ENCODE results near the gene LSM3.
A peak's percentile ranks its signal among the peaks of the same experiment; 100 is the strongest.

LSM3 gene

DNA sequence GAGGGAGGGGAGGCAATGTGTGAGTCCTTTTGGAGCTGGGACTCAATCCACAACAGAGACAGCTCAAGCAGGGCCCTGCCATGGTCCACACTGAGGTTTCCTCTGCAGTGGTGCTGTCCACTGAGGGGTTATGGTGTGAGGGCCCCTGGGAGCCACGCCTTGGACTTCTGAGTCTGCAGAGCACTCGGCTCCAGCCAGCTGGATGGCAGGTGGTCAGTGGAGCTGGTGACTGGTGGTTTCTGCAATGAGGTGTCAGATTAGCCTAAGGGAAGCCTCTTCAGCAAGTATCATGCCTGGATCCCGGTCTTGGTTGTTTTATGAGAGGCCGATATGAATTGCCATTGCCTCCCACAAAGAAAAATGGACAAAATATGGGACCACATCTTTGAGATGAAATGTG lies 21.7 kb downstream of the LSM3 start:
- no peaks in the 10 kb centered on the region for H3K27me3 ChIP-seq (ENCODE audit: control insufficient read depth in 1 of 2, insufficient read depth in 1 of 2, low read length in 2 of 2)
- no peak overlapping the region for H4K91ac ChIP-seq (ENCODE audit: low read length)
- no peak overlapping the region for H3K4me3 ChIP-seq (ENCODE audit: insufficient read depth in 1 of 2, low read depth in 1 of 2, low read length in 2 of 2)
- no peak overlapping the region for H3K4me2 ChIP-seq (ENCODE audit: low read length, poor library complexity, severe bottlenecking)
- H3K4me1 ChIP-seq (ENCODE audit: control insufficient read depth, insufficient read depth, low read depth, low read length), result peaks cover 42% of the 10 kb centered on the region
- no peak overlapping the region for H2BK5ac ChIP-seq (ENCODE audit: low read depth, low read length, poor library complexity, severe bottlenecking)
- no peak overlapping the region for H4K8ac ChIP-seq (ENCODE audit: low read length)
- H3K9ac ChIP-seq (ENCODE audit: low read length), result no peak overlapping the region
- peak; percentile 26 for DNase-seq
- peak overlapping the region; percentile 7 for H2AK5ac ChIP-seq (ENCODE audit: low read length, severe bottlenecking)
- H2BK15ac ChIP-seq (ENCODE audit: low read depth, poor library complexity, severe bottlenecking), result no peak overlapping the region
- 78% methylated on average over 4 of the region's 4 CpGs for WGBS
- H3K18ac ChIP-seq (ENCODE audit: low read depth in 1 of 2, low read length in 2 of 2), result no peak overlapping the region
- H3K36me3 ChIP-seq (ENCODE audit: control insufficient read depth in 1 of 2, insufficient read depth in 2 of 2, low read depth in 1 of 2, low read length in 2 of 2), result peaks cover 6 to 9% of the 10 kb centered on the region in 2 experiments
- H3K79me1 ChIP-seq (replicated peaks; ENCODE audit: low read length, poor library complexity, severe bottlenecking), result peaks cover 16% of the 10 kb centered on the region
- H2BK120ac ChIP-seq (ENCODE audit: low read depth, low read length), result no peak overlapping the region
- no peaks in the 10 kb centered on the region for H3K9me3 ChIP-seq (ENCODE audit: control insufficient read depth, low read length)
- no peak overlapping the region for H2AFZ ChIP-seq (ENCODE audit: low read depth, low read length)
- H3K14ac ChIP-seq (ENCODE audit: low read length in 2 of 2), result peak overlapping the region in 1 of 2 experiments; percentile 18
- no peak overlapping the region for H2BK12ac ChIP-seq (ENCODE audit: low read length in 2 of 2)
- H3K4ac ChIP-seq (ENCODE audit: low read depth in 1 of 2, low read length in 2 of 2), result no peak overlapping the region
- no peak overlapping the region for H3K23ac ChIP-seq (ENCODE audit: low read length in 2 of 2)
- H3K27ac ChIP-seq (ENCODE audit: low read length, poor library complexity, severe bottlenecking), result peak overlapping the region; percentile 26

DNA sequence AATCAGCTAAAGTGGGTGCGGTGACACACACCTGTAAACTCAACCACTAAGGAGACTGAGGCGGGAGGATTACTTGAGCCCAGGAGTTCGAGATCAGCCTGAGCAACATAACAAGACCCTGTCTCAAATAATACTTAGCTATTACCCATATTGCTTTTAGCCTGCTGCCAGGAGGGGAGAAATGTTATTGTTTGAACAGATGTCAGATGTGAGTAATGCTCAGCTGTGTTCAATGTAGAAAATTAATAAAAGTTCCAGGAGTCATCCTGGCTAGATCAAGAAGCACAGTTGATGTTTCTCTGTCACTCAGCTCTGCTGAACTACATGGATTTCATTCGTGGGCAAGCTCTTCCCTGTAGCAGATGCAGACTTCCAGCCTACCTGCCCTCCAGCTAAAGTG lies 22.2 kb downstream of the LSM3 start:
- H4K8ac ChIP-seq (ENCODE audit: low read length), result no peak overlapping the region
- no peak overlapping the region for H2BK15ac ChIP-seq (ENCODE audit: low read depth, poor library complexity, severe bottlenecking)
- no peak overlapping the region for H3K4ac ChIP-seq (ENCODE audit: low read depth in 1 of 2, low read length in 2 of 2)
- peaks cover 39% of the 10 kb centered on the region for H3K4me1 ChIP-seq (ENCODE audit: control insufficient read depth, insufficient read depth, low read depth, low read length)
- no peaks in the 10 kb centered on the region for H3K27me3 ChIP-seq (ENCODE audit: control insufficient read depth in 1 of 2, insufficient read depth in 1 of 2, low read length in 2 of 2)
- H3K9ac ChIP-seq (ENCODE audit: low read length), result no peak overlapping the region
- no peak overlapping the region for H3K4me3 ChIP-seq (ENCODE audit: insufficient read depth in 1 of 2, low read depth in 1 of 2, low read length in 2 of 2)
- peaks cover 14% of the 10 kb centered on the region for H3K79me1 ChIP-seq (replicated peaks; ENCODE audit: low read length, poor library complexity, severe bottlenecking)
- H3K18ac ChIP-seq (ENCODE audit: low read depth in 1 of 2, low read length in 2 of 2), result no peak overlapping the region
- H2AFZ ChIP-seq (ENCODE audit: low read depth, low read length), result no peak overlapping the region
- H3K4me2 ChIP-seq (ENCODE audit: low read length, poor library complexity, severe bottlenecking), result no peak overlapping the region
- H3K27ac ChIP-seq (ENCODE audit: low read length, poor library complexity, severe bottlenecking), result peak overlapping the region; percentile 87
- peak overlapping the region in 1 of 2 experiments; percentile 40 for H2BK12ac ChIP-seq (ENCODE audit: low read length in 2 of 2)
- H3K36me3 ChIP-seq (ENCODE audit: control insufficient read depth in 1 of 2, insufficient read depth in 2 of 2, low read depth in 1 of 2, low read length in 2 of 2), result peaks cover 6 to 9% of the 10 kb centered on the region in 2 experiments
- 94% methylated on average over 3 of the region's 4 CpGs for WGBS
- no peak overlapping the region for H2BK120ac ChIP-seq (ENCODE audit: low read depth, low read length)
- no peak overlapping the region for H3K14ac ChIP-seq (ENCODE audit: low read length in 2 of 2)
- DNase-seq, result no peak
- H3K23ac ChIP-seq (ENCODE audit: low read length in 2 of 2), result no peak overlapping the region
- no peak overlapping the region for H4K91ac ChIP-seq (ENCODE audit: low read length)
- peak overlapping the region; percentile 98 for H2AK5ac ChIP-seq (ENCODE audit: low read length, severe bottlenecking)
- H3K9me3 ChIP-seq (ENCODE audit: control insufficient read depth, low read length), result no peaks in the 10 kb centered on the region
- peak overlapping the region; percentile 91 for H2BK5ac ChIP-seq (ENCODE audit: low read depth, low read length, poor library complexity, severe bottlenecking)

DNA sequence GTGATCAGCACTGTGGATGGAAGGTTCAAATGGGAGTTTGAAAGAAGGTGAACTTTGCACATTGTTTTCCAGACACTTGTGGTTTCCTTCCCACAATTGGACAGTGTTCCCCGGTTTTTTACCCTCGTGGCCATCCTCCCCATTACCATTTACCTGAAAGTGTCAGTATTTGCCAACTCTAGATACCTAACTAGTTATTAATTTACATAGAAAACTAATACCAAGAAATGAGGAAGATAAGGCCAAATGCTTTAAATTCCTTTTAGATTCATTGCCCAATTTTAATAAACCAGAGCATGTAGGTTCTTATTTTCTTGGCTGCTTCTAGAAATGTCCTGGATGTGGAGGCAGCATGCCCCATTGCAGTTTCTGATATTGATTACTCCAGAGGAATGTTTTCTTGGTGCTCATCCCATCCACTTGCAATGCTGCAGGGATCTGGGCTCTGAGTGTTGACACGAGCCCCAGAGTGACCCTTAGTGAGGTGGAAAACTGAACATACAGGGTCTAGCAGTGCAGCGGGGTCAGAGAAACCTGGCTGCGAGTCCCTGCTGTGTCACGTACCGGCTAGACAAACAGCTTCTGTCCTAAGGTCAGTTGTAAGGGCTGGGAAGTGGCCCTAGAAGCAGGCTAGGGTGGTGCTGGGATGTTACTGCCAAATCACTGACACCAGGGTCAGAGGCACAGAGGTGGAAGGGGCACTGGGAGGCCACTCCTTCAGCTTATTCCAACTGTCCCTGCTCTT lies 23.5 kb downstream of the LSM3 start:
- peak overlapping the region in 1 of 2 experiments; percentile 68 for H2BK12ac ChIP-seq (ENCODE audit: low read length in 2 of 2)
- H3K9me3 ChIP-seq (ENCODE audit: control insufficient read depth, low read length), result no peaks in the 10 kb centered on the region
- H3K4me1 ChIP-seq (ENCODE audit: control insufficient read depth, insufficient read depth, low read depth, low read length), result peaks cover 36% of the 10 kb centered on the region

DNA sequence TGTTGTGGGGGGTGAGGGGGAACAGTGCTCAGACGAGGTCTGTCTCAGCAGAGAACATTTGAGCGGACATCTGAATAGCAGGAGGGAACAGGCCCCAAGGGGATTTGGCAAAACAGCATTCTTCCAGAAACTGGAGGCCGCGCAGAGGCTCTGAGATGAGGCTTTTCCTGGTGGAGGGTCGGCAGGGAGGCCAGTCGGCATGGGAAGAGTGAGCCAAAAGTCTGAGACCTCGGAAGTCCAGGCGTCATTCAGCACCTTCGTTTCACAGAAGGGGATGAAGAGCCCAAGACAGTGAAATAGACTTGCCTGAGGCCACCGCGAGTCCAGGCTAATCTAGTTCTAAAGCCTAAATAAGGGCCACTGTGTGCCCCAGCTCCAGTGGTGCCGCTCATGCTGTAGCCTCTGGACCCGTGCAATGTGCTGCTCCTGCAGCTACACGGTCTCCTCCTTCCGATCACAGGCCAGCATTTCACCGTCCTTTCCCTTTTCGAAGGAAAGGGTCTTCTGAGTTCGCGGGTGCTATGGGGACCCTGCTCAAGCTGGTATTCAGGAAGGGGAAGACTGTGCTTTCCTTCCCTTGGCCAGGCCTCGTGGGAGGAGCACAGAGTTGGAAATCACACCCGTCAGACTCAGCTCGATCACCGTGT lies 24.4 kb downstream of the LSM3 start:
- Histone ChIP-seq H3K27ac (ENCODE audit: low read length, poor library complexity, severe bottlenecking) (peak overlapping the region; percentile 84), H3K9ac (ENCODE audit: low read length) (peak overlapping the region; percentile 18), H2BK12ac (ENCODE audit: low read length in 2 of 2) (peak overlapping the region; percentile 25 to 40), H3K4me3 (ENCODE audit: insufficient read depth in 1 of 2, low read depth in 1 of 2, low read length in 2 of 2) (no peak overlapping the region), H2AFZ (ENCODE audit: low read depth, low read length) (no peak overlapping the region), H2BK15ac (ENCODE audit: low read depth, poor library complexity, severe bottlenecking) (peak overlapping the region; percentile 12), H4K8ac (ENCODE audit: low read length) (peak overlapping the region; percentile 48), H3K14ac (ENCODE audit: low read length in 2 of 2) (no peak overlapping the region), H3K27me3 (ENCODE audit: control insufficient read depth in 1 of 2, insufficient read depth in 1 of 2, low read length in 2 of 2) (no peaks in the 10 kb centered on the region), H3K4me1 (ENCODE audit: control insufficient read depth, insufficient read depth, low read depth, low read length) (peaks cover 36% of the 10 kb centered on the region), H3K18ac (ENCODE audit: low read depth in 1 of 2, low read length in 2 of 2) (peak overlapping the region in 1 of 2 experiments; percentile 54), H3K4ac (ENCODE audit: low read depth in 1 of 2, low read length in 2 of 2) (peak overlapping the region; percentile 6 to 57), H2BK120ac (ENCODE audit: low read depth, low read length) (no peak overlapping the region), H2AK5ac (ENCODE audit: low read length, severe bottlenecking) (peak overlapping the region; percentile 91), H3K4me2 (ENCODE audit: low read length, poor library complexity, severe bottlenecking) (no peak overlapping the region), H2BK5ac (ENCODE audit: low read depth, low read length, poor library complexity, severe bottlenecking) (peak overlapping the region; percentile 39), H4K91ac (ENCODE audit: low read length) (peak overlapping the region; percentile 78), H3K36me3 (ENCODE audit: control insufficient read depth in 1 of 2, insufficient read depth in 2 of 2, low read depth in 1 of 2, low read length in 2 of 2) (peaks cover 2 to 4% of the 10 kb centered on the region in 2 experiments), H3K79me1 (replicated peaks; ENCODE audit: low read length, poor library complexity, severe bottlenecking) (peaks cover 1% of the 10 kb centered on the region), H3K23ac (ENCODE audit: low read length in 2 of 2) (no peak overlapping the region), H3K9me3 (ENCODE audit: control insufficient read depth, low read length) (no peaks in the 10 kb centered on the region)
- WGBS, result 77% methylated on average over 23 of the region's 23 CpGs
- DNase-seq, result no peak

More for the DNA sequence above, 23.5 kb downstream of the LSM3 start:
- Histone ChIP-seq H3K23ac (ENCODE audit: low read length in 2 of 2) (no peak overlapping the region), H2BK5ac (ENCODE audit: low read depth, low read length, poor library complexity, severe bottlenecking) (peak overlapping the region; percentile 71), H3K27me3 (ENCODE audit: control insufficient read depth in 1 of 2, insufficient read depth in 1 of 2, low read length in 2 of 2) (no peaks in the 10 kb centered on the region), H3K27ac (ENCODE audit: low read length, poor library complexity, severe bottlenecking) (peak overlapping the region; percentile 87), H3K18ac (ENCODE audit: low read depth in 1 of 2, low read length in 2 of 2) (peak overlapping the region in 1 of 2 experiments; percentile 28), H4K91ac (ENCODE audit: low read length) (no peak overlapping the region), H2AFZ (ENCODE audit: low read depth, low read length) (no peak overlapping the region), H3K14ac (ENCODE audit: low read length in 2 of 2) (peak overlapping the region in 1 of 2 experiments; percentile 53), H2BK15ac (ENCODE audit: low read depth, poor library complexity, severe bottlenecking) (peak overlapping the region; percentile 60), H4K8ac (ENCODE audit: low read length) (no peak overlapping the region), H3K36me3 (ENCODE audit: control insufficient read depth in 1 of 2, insufficient read depth in 2 of 2, low read depth in 1 of 2, low read length in 2 of 2) (peaks cover 2 to 4% of the 10 kb centered on the region in 2 experiments), H2AK5ac (ENCODE audit: low read length, severe bottlenecking) (peak overlapping the region; percentile 91), H3K79me1 (replicated peaks; ENCODE audit: low read length, poor library complexity, severe bottlenecking) (peaks cover 8% of the 10 kb centered on the region), H2BK120ac (ENCODE audit: low read depth, low read length) (no peak overlapping the region), H3K4me3 (ENCODE audit: insufficient read depth in 1 of 2, low read depth in 1 of 2, low read length in 2 of 2) (no peak overlapping the region), H3K4me2 (ENCODE audit: low read length, poor library complexity, severe bottlenecking) (no peak overlapping the region), H3K9ac (ENCODE audit: low read length) (peak overlapping the region; percentile 6), H3K4ac (ENCODE audit: low read depth in 1 of 2, low read length in 2 of 2) (no peak overlapping the region)
- no peak for DNase-seq
- 85% methylated on average over 5 of the region's 7 CpGs for WGBS
